Small intestine (tissue), 7 donors: ENCODE data around the gene PPP1R26. TPM values are rescaled to one million over a fixed set of nuclear protein-coding genes. Genes with fewer than 3 reads are reported as not detected.

Experiments
- DNase-seq, 2 donors: peaks; one replicate each; pipeline versions ENCODE4 v3.0.0 to v3.0.0-alpha.2; 2013
- FAIRE-seq: peaks from 2 replicates; lab custom pipeline; 2012; peaks lifted over from hg19 to GRCh38; lab: Jason Lieb, UNC
- H3K27ac ChIP-seq, 3 donors: one replicate each; pipeline ENCODE4 v1.5.1; 2013; ENCODE audit warnings: low read length in 2 of 3, mild to moderate bottlenecking in 2 of 3, control low read depth in 1 of 3, inconsistent platforms in 1 of 3, low read depth in 1 of 3, moderate library complexity in 1 of 3
- H3K27me3 ChIP-seq, 3 donors: one replicate each; pipeline ENCODE4 v1.6.1; 2013; ENCODE audit warnings: low read length in 3 of 3, inconsistent platforms in 1 of 3; ENCODE audit not compliant: control insufficient read depth in 3 of 3, insufficient read depth in 3 of 3
- H3K36me3 ChIP-seq, 3 donors: one replicate each; pipeline ENCODE4 v1.6.1; 2013; ENCODE audit warnings: low read length in 3 of 3, inconsistent platforms in 1 of 3, low read depth in 1 of 3, mild to moderate bottlenecking in 1 of 3, moderate library complexity in 1 of 3; ENCODE audit not compliant: control insufficient read depth in 3 of 3, insufficient read depth in 2 of 3
- H3K4me1 ChIP-seq, 3 donors: one replicate each; pipeline ENCODE4 v1.6.1; 2013; ENCODE audit warnings: low read length in 2 of 3, inconsistent platforms in 1 of 3, low read depth in 1 of 3, mild to moderate bottlenecking in 1 of 3, moderate library complexity in 1 of 3; ENCODE audit not compliant: control insufficient read depth in 3 of 3, insufficient read depth in 2 of 3
- H3K4me3 ChIP-seq, 3 donors: one replicate each; pipeline ENCODE4 v1.5.1; 2013; ENCODE audit warnings: low read length in 3 of 3, control low read depth in 1 of 3, inconsistent platforms in 1 of 3, low read depth in 1 of 3, mild to moderate bottlenecking in 1 of 3, moderate library complexity in 1 of 3
- H3K9me3 ChIP-seq, 2 donors: one replicate each; pipeline ENCODE4 v1.6.1; 2013; ENCODE audit warnings: low read depth in 1 of 2, low read length in 1 of 2; ENCODE audit not compliant: control insufficient read depth in 2 of 2, insufficient read depth in 1 of 2
- WGBS, 3 donors: extraction: QIAGEN DNeasy Blood & Tissue Kit; methylation state at CpG; one replicate each; pipeline ENCODE4 v1.1.7; 2013; 5-methylcytosine and 5-hydroxymethylcytosine counted together
- polyA plus RNA-seq, 4 donors: library from polyadenylated mRNA; stranded (reverse) in 3 of 4; unstranded in 1 of 4; fragments of 200-250 nt in 3 of 4; fragments of 120-200 nt in 1 of 4; gene quantifications; one replicate each; pipeline versions ENCODE4 v1.2.1 to v1.2.3, GENCODE V29; 2013
- donor health status: healthy with polysubstance abuse.
- donor health status: control.
- donor health status: control.
- donor health status: Bipolar disorder and iron deficiency.
- donor health status: healthy.

Gene PPP1R26
- polyA plus RNA-seq, 4 donors: 6.5 to 16.6 (median 10.0) TPM

- H3K27ac ChIP-seq: peak overlapping the region in 1 of 3 donors; percentile 13
- 6 to 23% (median 21%) methylated on average over 16 of the region's 16 CpGs for WGBS, 3 donors
- peak overlapping the region in 1 of 3 donors; percentile 29 for H3K4me3 ChIP-seq
Observed at GRCh38 chr9:135468854-135469521, 10.6 kb upstream of the PPP1R26 start.

GRCh38 chr9:135471791-135472640, 7.6 kb upstream of the PPP1R26 start:
- no peak overlapping the region for H3K27ac ChIP-seq
- H3K36me3 ChIP-seq: peaks cover 0 to 15% (median 0%) of the 10 kb centered on the region in 3 donors
- no peaks in the 10 kb centered on the region for H3K9me3 ChIP-seq
- peaks cover 0 to 2% (median 0%) of the 10 kb centered on the region in 3 donors for H3K27me3 ChIP-seq
- DNase-seq (no peak), FAIRE-seq (no peak)
- H3K4me1 ChIP-seq: peaks cover 0 to 8% (median 0%) of the 10 kb centered on the region in 3 donors
- H3K4me3 ChIP-seq: no peak overlapping the region
- WGBS, 3 donors: 77 to 86% (median 86%) methylated on average over 23 of the region's 23 CpGs

More at GRCh38 chr9:135468854-135469521, 10.6 kb upstream of the PPP1R26 start:
- DNase-seq: peak; percentile 58 to 65
- Histone ChIP-seq H3K9me3 (no peaks in the 10 kb centered on the region), H3K36me3 (peaks cover 0 to 4% (median 0%) of the 10 kb centered on the region in 3 donors), H3K27me3 (peaks cover 0 to 2% (median 0%) of the 10 kb centered on the region in 3 donors), H3K4me1 (peaks cover 0 to 5% (median 0%) of the 10 kb centered on the region in 3 donors)
- FAIRE-seq: no peak

- no peak for DNase-seq
- peaks cover 0 to 15% (median 0%) of the 10 kb centered on the region in 3 donors for H3K36me3 ChIP-seq
- 78 to 82% (median 79%) methylated on average over 12 of the region's 12 CpGs for WGBS, 3 donors
- H3K9me3 ChIP-seq: no peaks in the 10 kb centered on the region
- peaks cover 0 to 3% (median 0%) of the 10 kb centered on the region in 3 donors for H3K4me1 ChIP-seq
- H3K27me3 ChIP-seq: peaks cover 0 to 2% (median 0%) of the 10 kb centered on the region in 3 donors
- H3K4me3 ChIP-seq: no peak overlapping the region
- no peak overlapping the region for H3K27ac ChIP-seq
- no peak for FAIRE-seq
Observed at GRCh38 chr9:135473972-135474543, 5.5 kb upstream of the PPP1R26 start.

- DNase-seq: no peak
- Histone ChIP-seq H3K36me3 (peaks cover 0 to 15% (median 0%) of the 10 kb centered on the region in 3 donors), H3K4me1 (peaks cover 0 to 3% (median 0%) of the 10 kb centered on the region in 3 donors), H3K4me3 (no peak overlapping the region), H3K27ac (no peak overlapping the region), H3K27me3 (peaks cover 0 to 2% (median 0%) of the 10 kb centered on the region in 3 donors), H3K9me3 (no peaks in the 10 kb centered on the region)
- no peak for FAIRE-seq
- WGBS, 3 donors: 32 to 45% (median 42%) methylated on average over 12 of the region's 12 CpGs
Observed at GRCh38 chr9:135474915-135475314, 4.7 kb upstream of the PPP1R26 start.

- peak in 1 of 2 donors; percentile 31 for DNase-seq
- Histone ChIP-seq H3K27me3 (peaks cover 0 to 2% (median 0%) of the 10 kb centered on the region in 3 donors), H3K27ac (no peak overlapping the region), H3K4me3 (no peak overlapping the region), H3K36me3 (peaks cover 0 to 12% (median 0%) of the 10 kb centered on the region in 3 donors), H3K9me3 (no peaks in the 10 kb centered on the region), H3K4me1 (peaks cover 0 to 4% (median 3%) of the 10 kb centered on the region in 3 donors)
- FAIRE-seq: no peak
- 81 to 86% (median 84%) methylated on average over 10 of the region's 10 CpGs for WGBS, 3 donors
Observed at GRCh38 chr9:135476561-135477355, 2.8 kb upstream of the PPP1R26 start.

- peak overlapping the region in 1 of 3 donors; percentile 58 for H3K27ac ChIP-seq
- WGBS, 3 donors: 80 to 90% (median 84%) methylated on average over 10 of the region's 10 CpGs
- no peaks in the 10 kb centered on the region for H3K27me3 ChIP-seq
- peaks cover 0 to 4% (median 3%) of the 10 kb centered on the region in 3 donors for H3K4me1 ChIP-seq
- DNase-seq (no peak), FAIRE-seq (no peak)
- H3K4me3 ChIP-seq: no peak overlapping the region
- H3K9me3 ChIP-seq: no peaks in the 10 kb centered on the region
- peaks cover 0 to 14% (median 0%) of the 10 kb centered on the region in 3 donors for H3K36me3 ChIP-seq
Observed at GRCh38 chr9:135478191-135478590, 1.4 kb upstream of the PPP1R26 start.

- Histone ChIP-seq H3K27me3 (no peaks in the 10 kb centered on the region), H3K9me3 (no peaks in the 10 kb centered on the region), H3K36me3 (peaks cover 0 to 21% (median 0%) of the 10 kb centered on the region in 3 donors), H3K4me3 (peak overlapping the region; percentile 7 to 82 (median 77)), H3K4me1 (peaks cover 0 to 4% (median 3%) of the 10 kb centered on the region in 3 donors), H3K27ac (peak overlapping the region; percentile 38 to 58 (median 50))
- DNase-seq: peak; percentile 68 to 83
- no peak for FAIRE-seq
- 2 to 5% (median 2%) methylated on average over 35 to 64 of the region's 64 CpGs for WGBS, 3 donors
Observed at GRCh38 chr9:135478829-135479468, 633 bp upstream of the PPP1R26 start.
